Breast epithelium (tissue), 3 donors: ENCODE results near the gene OXCT1.

Experiments used
- POLR2AphosphoS5 ChIP-seq, 3 donors: sonication (generic); formaldehyde crosslinking; IDR thresholded peaks; one replicate each; pipeline ENCODE4 v1.6.1; 2017; ENCODE audit warnings: antibody characterized with exemption in 3 of 3
- TF ChIP-seq, protein P1 (sequence below), 3 donors: fragments of 450-650 bp; IDR thresholded peaks; one replicate each; pipeline ENCODE4 v1.5.1; 2016 to 2017; ENCODE audit warnings: antibody characterized with exemption in 3 of 3, mild to moderate bottlenecking in 3 of 3, moderate library complexity in 3 of 3

DNA sequence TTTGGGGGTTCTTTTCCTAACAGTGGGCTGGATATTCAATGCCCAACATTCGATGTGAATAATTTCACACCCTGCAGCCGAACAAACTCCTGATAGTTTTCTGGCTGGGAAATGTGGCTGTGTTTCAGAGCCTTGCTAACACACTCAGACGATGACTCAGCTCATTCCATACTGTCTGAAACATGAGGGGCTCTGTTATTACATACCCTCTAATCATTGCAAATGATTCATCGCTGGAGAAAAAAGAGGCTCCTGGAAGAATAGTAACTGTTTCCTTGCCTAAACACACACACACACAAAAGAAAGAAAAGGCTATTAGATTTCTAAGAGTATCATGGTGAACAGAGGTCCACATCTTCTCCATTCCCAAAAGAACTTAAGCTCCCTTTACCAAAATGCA is 75.8 kb downstream of the OXCT1 start:
- TF ChIP-seq, protein P1, sequence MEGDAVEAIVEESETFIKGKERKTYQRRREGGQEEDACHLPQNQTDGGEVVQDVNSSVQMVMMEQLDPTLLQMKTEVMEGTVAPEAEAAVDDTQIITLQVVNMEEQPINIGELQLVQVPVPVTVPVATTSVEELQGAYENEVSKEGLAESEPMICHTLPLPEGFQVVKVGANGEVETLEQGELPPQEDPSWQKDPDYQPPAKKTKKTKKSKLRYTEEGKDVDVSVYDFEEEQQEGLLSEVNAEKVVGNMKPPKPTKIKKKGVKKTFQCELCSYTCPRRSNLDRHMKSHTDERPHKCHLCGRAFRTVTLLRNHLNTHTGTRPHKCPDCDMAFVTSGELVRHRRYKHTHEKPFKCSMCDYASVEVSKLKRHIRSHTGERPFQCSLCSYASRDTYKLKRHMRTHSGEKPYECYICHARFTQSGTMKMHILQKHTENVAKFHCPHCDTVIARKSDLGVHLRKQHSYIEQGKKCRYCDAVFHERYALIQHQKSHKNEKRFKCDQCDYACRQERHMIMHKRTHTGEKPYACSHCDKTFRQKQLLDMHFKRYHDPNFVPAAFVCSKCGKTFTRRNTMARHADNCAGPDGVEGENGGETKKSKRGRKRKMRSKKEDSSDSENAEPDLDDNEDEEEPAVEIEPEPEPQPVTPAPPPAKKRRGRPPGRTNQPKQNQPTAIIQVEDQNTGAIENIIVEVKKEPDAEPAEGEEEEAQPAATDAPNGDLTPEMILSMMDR (IDR thresholded peaks at IDR 0.05) = no peak
- TF ChIP-seq POLR2AphosphoS5 (IDR thresholded peaks at IDR 0.05) = no peak
